Measurements from ENCODE around the gene DMKN.

The DMKN gene

DNA sequence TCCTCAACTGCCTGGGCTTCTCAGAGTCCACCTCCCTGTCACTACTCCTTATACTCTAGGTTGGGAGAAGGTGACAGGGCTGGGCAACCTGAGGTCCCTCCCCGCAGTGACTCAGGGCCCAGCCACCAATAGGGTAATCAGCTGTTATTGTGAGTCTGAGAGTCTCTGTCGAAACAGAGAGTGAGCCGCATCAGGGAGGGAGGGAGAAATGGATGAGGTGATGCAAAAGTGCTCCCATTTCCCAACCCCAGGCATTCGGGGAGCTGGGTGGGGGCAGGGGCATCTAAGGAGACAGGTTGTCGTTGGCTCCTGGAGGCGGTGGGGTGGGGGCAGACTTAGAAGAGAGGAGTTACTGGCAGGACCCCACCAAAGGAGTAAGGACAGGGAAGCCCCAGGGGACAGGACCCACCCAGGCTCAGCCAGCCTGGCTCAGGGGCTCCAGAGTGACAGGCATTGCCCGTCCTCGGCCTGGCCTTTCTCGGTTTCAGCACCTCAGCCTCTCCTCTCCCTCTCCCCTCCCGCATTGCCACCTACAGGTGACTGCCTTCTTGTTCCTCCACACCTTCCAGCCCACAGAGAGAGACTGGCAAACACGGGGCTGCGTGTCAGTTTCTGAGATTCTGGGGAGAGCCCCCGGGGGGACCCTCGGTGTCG is at the start of gene DMKN:
TSS of gene DMKN (minus strand) at position 22 of the 654 bp plus-strand sequence. CDS start 174 bp downstream, outside the sequence.
- in situ Hi-C loops (cut with MboI; ENCODE audit: low sequenced_read_pairs, unreplicated experiment) = no loop called here
- no peak for TF ChIP-seq CTCF (IDR thresholded peaks at IDR 0.05; ENCODE audit: borderline replicate concordance, control extremely low read depth, extremely low read depth, insufficient read depth, missing control alignments)
- no peak for DNase-seq (ENCODE audit: low spot score)

DNA sequence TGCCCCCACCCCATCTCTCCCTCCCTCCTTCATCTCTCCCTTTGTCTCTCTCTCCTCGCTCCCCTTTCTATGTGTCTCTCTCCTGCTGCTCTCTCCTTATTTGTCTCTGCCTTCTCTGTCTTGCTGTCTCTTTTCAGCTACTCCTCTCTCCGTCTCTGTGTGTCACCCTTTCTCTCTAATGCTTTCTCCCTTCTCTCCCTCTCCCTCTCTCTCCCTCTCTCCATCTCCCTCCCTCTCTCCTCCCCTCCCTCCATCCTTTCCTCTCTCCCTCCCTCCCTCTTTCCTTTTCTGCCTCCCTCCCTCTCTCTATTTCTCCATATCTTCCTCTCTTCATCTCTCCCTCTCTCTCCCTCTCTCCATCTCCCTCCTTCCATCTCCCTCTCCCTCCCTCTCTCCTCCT is 49.3 kb upstream of the DMKN start:
- no peak for DNase-seq (ENCODE audit: low spot score)
- TF ChIP-seq CTCF (IDR thresholded peaks at IDR 0.05; ENCODE audit: borderline replicate concordance, control extremely low read depth, extremely low read depth, insufficient read depth, missing control alignments) = no peak
- in situ Hi-C loops (cut with MboI; ENCODE audit: low sequenced_read_pairs, unreplicated experiment) = no loop called here

GRCh38 chr19:35562336-35562735 is 48.9 kb upstream of the DMKN start:
- DNase-seq (ENCODE audit: low spot score) = no peak
- TF ChIP-seq CTCF (IDR thresholded peaks at IDR 0.05; ENCODE audit: borderline replicate concordance, control extremely low read depth, extremely low read depth, insufficient read depth, missing control alignments) = no peak
- in situ Hi-C loops (cut with MboI; ENCODE audit: low sequenced_read_pairs, unreplicated experiment) = no loop called here

DNA sequence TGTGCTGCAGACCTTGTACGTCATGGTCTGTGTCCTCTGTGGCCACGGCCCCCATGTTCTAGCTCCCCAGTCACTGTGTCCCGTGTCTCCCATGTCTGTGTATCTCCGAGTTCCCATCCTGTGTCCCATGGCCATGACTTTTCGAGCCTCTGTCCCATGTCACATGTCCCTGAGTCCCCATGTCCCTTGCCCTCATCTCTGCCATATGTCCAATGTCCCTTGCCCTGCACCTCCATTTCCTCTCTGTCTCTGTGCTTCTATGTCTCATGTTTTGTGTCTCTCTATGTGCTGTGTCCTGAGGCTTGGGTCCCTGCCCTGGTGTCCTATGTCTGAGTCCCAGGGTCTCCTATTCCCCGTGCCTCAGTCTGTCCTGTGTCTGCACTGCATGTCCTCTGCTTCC is 48.0 kb upstream of the DMKN start:
- no peak for TF ChIP-seq CTCF (IDR thresholded peaks at IDR 0.05; ENCODE audit: borderline replicate concordance, control extremely low read depth, extremely low read depth, insufficient read depth, missing control alignments)
- DNase-seq (ENCODE audit: low spot score) = no peak
- in situ Hi-C loops (cut with MboI; ENCODE audit: low sequenced_read_pairs, unreplicated experiment) = no loop called here

- TF ChIP-seq CTCF (IDR thresholded peaks at IDR 0.05; ENCODE audit: borderline replicate concordance, control extremely low read depth, extremely low read depth, insufficient read depth, missing control alignments) = no peak
- in situ Hi-C loops (cut with MboI; ENCODE audit: low sequenced_read_pairs, unreplicated experiment) = no loop called here
- no peak for DNase-seq (ENCODE audit: low spot score)
Observed at GRCh38 chr19:35560677-35561076, 47.2 kb upstream of the DMKN start.

DNA sequence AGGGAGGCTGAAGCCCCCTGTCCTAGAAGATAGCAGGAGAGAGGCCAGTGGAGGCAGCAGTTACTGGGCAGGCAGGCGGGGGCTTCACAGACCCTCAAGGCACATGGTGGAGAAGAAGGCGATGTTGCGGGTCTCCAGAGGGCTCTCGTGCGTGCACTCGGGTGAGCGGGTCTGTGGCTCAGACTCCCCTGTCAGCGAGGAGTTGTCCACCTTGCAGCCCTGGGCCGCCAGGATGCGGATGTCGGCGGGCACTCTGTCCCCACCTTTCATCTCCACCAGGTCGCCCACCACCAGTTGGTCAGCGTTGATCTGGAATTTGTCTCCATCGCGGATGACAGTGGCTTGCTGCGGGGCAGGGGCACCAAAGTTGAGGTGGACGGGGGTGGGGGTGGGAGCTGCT is 46.8 kb upstream of the DMKN start:
- TF ChIP-seq CTCF (IDR thresholded peaks at IDR 0.05; ENCODE audit: borderline replicate concordance, control extremely low read depth, extremely low read depth, insufficient read depth, missing control alignments) = no peak
- in situ Hi-C loops (cut with MboI; ENCODE audit: low sequenced_read_pairs, unreplicated experiment) = no loop called here
- DNase-seq (ENCODE audit: low spot score) = no peak

Data from GM13976 (cell line).